ENCODE data around the gene GJB1.
"Not testable (repeated sequence)": the region's sequence is repeated elsewhere in the genome, so short reads cannot be mapped to it uniquely, and the experiment has no call there.

GJB1 gene

DNA sequence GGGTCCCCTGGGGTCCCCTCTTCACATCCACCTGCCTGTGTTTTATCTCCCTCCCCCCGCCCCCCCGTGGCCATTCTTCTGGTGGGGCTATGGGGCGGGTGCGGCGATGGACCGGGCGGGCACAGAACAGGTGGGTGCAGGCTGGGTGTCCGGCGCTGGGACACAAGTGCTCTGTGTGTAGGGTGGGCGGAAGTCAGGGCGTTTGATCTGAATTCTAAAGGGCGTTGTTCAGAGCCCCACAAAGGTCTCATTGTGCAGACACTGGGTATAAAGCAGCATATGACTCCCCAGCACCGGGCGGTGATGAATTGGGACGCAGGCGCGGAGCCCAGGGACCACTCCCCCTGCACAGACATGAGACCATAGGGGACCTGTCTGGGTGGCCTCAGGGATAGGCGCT, at the start of gene GJB1:
Gene GJB1, plus strand, starts transcription at position 296 of the 400 bp plus-strand sequence. CDS start 484 bp downstream, outside the sequence.
- no peak for DNase-seq (ENCODE audit: low read depth)

DNA sequence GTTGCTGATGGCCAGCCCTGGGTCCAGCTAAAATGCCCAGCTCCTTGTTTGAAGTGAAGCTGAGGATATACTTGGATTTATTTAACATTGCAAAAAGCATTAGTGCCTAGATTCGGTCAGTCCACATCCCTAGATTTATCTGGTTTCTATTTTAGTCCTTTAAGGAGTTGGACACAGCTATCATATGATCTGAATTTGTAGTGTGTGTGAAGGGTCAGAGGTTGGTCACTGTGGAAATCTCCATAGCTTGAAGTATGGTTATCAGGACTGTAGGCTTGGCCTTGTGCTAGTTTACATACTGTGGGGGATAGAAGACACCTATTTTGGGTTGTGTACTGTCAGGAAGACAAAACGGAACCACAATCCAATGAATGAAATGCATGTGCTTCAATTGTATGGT, 49.6 kb upstream of the GJB1 start:
- DNase-seq (ENCODE audit: low read depth): no peak

DNA sequence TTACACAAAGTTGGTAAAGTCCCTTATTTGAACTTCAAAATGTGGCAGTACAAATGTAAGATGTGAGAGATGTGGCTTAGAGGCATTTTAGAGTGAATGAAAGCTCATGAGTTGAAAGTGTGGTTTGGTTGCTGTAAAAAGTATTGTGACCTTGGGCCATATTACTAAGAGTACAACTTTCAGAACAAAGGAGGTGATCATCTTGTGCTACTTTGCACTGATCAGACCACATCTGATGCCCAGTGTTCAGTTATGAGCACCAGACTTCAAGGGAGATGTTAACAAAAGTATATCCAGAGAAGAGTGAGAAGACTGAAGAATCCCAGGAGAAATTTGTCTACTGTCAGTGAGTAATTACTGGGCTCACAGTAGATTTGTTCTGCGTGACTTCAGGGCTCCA, 48.2 kb upstream of the GJB1 start:
- no peak for DNase-seq (ENCODE audit: low read depth)

DNA sequence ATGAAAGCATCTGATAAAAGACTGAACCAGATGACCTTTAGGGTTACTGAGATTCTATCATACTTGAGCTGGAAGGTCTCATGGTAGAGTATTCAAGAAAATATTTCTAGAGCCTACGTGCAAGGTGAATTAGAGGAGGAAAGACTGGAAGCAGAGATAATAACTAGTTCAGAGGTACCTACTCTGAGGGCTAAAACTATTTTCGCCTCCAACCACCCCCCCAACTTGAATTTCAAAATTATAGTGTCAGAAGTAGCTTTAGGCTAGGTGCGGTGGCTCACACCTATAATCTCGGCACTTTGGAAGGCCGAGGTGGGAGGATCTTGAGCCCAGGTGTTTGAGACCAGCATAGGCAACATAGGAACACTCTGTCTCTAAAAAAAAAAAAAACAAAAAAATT, 47.5 kb upstream of the GJB1 start:
- no peak for DNase-seq (ENCODE audit: low read depth)

DNA sequence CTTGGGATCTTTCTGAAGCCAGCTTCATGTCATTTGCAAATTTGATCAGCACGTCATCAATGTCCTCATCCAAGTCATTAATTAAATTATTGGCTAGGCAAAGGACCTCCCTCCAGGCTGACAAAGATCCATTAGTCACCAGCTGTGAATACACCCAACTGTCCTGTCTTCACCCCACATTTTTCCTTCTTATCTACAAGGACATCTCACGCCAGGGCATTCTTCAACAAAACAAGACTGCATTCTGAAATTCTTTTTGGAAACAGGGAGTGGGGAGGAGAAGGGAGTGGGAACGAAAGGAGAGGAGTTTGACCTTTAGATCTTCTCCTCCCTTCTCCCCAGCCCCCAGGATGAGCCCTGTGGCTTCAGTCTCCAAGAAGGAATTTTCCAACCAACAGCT, 45.7 kb upstream of the GJB1 start:
- no peak for DNase-seq (ENCODE audit: low read depth)

DNA sequence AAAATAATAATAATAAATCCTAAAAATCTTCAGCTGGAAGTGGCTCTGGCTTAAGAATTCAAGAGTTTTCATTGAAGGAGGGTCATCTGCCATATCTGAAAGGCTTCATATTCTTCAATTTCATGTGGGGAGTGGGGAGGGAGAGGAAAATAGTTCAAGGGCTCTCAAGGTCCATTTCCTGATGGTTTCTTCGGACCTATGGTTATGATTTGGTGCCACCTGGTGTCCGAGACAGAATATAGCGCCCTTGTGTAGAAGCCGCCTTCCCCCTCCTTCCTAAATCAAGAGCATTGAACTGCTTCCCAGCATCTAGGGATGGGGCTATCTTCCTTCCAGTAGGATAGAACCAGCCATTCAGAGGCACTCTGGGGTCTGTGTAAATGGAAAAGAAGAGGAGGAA, 44.1 kb upstream of the GJB1 start:
- no peak for DNase-seq (ENCODE audit: low read depth)

DNA sequence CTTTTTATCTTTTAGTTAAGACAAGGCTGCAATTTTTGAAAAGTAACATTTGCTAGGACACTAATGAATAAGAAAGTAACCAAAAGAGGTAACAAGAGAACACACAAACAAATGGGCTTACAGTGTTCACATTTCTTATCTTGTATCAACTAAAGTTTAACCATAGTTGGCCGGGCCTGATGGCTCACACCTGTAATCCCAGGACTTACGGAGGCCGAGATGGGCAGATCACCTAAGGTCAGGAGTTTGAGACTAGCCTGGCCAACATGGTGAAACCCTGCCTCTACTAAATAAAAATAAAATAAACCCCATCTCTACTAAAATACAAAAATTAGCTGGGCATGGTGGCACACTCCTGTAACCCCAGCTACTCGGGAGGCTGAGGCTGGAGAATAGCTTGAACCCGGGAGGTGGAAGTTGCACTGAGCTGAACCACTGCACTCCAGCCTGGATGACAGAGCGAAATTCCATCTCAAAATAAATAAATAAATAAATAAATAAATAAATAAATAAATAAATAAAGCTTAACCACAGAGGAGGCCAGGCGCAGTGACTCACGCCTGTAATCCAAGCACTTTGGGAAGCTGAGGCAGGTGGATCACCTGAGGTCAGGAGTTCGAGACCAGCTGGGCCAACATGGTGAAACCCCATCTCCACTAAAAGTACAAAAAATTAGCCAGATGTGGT, 42.3 kb upstream of the GJB1 start:
- DNase-seq (ENCODE audit: low read depth): not testable (repeated sequence)

DNA sequence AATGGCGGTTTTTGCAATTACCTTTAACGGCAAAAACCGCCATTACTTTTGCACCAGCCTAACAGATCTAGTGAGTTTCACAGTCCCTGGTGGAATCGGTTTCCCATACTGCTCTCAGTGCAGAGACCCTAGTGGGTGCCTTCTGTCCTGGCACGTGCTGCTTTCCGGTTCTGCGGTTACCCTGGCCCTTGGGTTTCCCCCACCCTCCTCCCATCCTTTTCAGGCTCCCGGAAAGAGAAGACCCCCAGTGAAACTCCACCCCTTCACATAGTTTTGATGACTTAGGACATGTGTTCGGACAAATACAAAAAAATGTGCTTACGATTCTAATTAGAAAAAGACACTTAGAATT, 41.5 kb upstream of the GJB1 start:
- DNase-seq (ENCODE audit: low read depth): peak; percentile 42

DNA sequence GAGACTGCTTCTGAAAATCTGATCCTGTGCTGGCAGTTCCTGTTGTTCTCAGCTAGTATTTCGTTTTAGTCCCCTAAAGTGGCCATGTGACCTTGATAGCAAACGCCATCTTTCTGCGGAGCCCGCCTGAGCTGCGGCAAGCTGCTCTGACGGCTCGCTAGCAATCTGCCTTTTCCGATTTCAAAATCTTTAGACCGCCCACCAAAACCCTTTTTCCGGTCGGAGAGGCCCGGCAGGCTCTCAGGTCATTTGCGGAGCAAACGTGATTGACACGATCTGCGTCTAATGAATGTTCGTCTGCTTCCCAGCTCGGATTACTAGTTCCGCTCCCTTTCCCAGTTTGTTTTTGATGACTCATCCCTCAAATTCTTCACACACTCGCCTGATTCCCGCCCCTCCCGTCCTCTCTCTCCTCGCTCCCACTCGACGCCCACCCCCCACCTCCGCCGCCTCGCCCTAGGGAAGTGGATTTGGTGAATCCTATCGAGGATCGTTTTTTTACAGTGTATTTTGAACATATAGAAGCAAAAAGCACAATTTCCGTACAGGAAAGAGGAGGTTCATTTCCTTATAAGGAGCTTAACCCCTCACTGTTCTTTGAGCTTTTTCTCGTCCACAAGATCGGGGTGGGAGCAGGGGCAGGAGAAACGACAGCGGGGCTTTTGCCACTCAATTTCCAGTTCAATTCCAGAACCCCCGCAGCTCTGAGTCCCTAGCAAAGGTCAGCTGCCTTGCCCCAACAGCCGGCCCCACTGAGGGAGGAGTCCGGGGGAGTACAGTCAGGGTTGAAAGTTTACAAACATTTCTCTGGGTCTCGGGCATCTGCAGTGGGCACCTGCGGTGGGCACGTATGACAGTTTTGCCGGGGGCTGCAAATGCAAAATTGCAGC, 40.9 kb upstream of the GJB1 start:
- peak; percentile 65 for DNase-seq (ENCODE audit: low read depth)

DNA sequence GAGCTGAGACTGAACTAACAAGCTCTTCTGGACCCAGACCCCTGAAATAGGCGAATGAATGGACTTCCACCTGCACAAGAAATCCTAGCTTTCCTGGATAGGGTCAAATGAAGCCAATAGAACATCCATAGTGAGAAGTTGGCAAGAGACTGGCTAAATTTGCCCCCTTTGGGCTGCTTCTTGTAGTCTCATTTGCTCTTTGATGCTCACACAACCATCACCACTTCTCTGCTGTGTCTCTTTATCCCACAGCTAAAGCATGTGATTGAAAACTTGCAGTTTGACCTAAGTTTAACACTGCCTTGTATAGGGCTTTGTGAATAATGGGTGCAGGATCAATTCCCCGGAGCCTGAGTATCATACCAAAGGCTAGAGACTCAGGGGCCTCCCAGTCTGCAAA, 40.2 kb upstream of the GJB1 start:
- DNase-seq (ENCODE audit: low read depth): no peak

DNA sequence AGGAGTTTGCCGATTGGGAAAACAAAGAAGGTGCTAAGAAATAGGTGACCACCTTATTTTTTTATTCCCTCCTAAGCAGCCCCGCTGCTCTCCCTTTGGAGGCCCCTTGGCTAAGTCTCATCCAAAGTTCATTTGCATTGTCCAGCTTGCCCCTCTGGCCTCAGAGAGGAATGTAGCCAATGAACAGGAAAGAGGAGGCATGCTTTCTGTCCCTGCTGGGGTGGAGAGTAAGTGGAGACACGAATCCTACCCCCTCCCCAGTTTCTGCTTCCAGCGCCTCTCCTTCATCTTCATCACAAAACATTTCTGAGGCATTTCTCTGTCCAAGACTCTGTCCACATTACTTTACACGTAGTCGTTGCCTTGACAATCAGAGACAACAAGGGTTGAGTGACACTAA, 39.7 kb upstream of the GJB1 start:
- DNase-seq (ENCODE audit: low read depth): no peak

DNA sequence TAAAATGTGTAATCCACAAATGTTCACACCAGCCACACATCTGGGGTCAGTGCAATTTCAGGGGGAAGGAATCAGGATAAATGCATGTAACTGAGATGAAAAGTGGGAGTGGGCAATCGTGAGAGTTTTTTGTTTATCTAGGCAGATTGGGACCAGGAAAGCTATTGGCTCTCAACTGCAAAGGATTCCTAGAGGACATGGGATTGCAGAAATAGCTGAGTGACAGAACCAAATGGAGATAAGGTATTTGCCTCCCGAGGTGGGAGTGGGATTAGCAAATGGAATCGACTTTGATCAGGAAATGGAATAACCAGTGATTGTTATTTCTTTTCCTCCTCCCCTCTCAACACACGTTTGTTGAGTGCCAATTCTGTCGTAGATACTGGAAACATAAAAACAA, 38.9 kb upstream of the GJB1 start:
- no peak for DNase-seq (ENCODE audit: low read depth)

DNA sequence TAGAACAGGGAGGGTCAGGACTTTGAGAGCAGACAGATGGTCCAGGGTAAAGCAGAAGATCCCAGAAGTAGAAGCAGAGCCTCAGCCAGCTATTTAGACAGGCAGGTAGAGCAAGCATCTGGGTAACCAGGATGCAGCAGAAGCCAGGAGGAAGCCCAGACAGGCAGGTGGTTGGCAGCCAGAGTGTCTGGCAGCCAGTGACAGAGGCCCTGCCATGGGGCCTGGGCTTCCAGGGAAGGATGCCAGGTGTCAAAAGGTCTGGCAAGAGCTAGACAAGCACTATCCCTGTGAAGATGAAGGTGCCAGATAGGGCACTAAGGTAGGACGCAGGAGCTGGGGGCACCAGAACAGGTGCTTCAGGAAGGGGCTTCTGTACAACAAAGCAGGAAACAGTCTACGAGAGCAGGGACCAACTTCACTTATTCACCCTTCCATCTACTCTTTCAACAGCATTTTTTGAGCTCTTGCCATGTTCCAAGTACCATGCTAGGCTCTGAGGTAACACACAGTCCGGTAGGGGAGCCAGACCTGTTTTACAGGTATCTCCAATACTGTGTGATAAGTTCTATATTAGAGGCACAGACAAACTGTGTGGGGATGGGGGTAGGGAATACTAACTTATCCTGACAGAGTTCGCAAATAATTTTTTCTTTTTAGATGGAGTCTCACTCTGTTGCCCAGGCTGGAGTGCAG, 38.1 kb upstream of the GJB1 start:
- no peak for DNase-seq (ENCODE audit: low read depth)

DNA sequence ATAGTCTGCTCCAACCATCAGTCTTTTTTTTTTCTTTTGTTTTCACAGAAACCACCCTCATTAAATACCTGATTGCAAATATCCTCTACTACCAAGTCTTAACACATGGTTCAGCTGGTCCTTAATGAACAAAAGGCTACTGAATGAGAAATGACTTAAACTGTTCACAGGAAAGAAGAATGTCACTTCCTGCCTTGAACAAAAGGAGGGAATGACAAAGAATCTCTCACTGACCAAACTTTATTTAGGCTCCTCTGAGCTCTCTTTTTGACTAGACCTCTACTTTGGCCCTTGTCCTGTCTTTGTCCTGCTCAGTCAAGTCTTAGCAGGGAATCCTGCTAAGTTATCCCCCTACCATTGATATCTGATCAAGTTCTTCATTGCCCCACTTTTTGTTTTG, 31.8 kb upstream of the GJB1 start:
- DNase-seq (ENCODE audit: low read depth): no peak

DNA sequence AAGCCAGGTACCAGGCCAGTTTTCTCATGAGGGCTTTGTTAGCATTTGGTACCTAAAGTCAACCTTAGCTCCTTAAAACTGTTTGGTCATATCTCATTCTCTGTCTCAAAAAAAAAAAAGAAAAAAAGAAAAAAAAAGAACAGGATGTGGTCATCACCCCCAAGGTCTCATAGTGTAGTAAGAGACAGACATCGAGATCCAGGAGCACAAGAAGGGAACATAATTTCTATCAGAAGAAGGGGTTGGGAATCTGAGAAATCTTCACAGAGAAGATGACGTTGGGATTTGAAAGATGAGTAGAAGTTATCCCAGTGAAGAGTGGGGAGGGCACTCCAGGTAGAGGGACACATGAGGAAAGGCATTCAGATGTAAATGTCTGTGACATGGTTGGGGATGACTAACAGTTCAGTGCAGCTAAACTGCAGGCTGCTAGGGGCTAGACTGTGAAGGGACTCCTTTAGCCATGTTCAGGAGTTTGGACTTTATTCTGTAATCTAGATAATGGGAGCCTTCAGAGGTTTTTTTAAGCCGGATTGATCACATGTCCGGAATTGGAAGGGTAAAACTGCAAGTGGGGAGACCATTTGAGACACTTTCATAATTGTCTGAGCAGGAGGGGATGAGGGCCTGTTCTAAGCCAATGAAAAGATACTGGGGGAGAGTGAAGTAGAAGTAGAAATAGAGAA, 26.9 kb upstream of the GJB1 start:
- DNase-seq (ENCODE audit: low read depth): no peak

DNA sequence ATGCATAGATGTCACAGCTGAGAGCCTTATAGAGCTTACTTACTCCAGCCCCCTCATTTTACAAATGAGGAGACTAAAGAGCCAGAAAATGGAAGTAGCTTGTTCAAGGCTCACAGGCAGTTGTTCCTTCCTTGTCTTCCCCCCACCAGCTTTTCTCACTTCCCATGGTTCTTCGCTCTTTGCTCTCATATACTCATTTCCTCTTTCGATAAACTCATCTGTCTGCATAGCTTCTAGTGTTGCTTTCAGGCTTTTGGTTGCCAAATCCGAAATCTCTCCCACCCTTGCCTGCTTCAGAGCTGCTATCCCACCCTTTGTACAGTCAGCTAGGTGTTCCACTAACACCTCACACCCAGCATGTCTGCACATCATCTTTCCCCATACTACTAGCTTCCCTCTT, 25.0 kb upstream of the GJB1 start:
- DNase-seq (ENCODE audit: low read depth): no peak

DNA sequence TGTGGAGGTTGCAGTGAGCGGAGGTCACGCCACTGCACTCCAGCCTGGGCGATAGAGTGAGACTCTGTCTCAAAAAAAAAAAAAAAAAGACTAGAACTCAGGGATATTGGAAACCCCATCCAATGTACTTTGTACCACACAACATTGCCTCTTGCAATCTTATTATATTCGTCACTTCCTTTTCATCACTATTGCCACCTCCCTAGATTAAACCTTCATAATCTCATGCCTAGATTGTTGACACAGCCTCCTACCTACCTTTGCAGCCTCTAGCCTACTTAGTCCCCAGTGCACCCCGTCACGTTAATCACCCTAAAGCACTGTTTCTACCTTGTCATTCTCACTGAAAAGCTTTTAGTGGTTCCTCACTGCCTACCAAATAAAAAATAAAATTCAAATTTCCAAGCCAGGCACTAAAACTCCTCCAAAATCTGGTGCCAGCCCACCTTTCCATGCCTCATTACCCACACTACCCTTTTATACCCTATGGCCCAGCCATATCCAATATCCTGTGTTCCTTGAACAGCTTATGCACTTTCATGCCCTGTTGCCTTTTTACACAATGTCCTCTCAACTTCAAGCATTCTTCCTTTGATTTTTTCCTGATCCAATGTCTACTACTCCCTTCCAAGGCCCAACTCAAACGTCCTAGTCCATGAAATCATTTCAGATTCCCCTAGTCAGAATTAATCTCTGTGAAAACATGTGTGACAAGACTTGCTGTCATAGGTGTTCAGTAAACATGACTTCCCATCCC, 23.6 kb upstream of the GJB1 start:
- DNase-seq (ENCODE audit: low read depth): no peak

DNA sequence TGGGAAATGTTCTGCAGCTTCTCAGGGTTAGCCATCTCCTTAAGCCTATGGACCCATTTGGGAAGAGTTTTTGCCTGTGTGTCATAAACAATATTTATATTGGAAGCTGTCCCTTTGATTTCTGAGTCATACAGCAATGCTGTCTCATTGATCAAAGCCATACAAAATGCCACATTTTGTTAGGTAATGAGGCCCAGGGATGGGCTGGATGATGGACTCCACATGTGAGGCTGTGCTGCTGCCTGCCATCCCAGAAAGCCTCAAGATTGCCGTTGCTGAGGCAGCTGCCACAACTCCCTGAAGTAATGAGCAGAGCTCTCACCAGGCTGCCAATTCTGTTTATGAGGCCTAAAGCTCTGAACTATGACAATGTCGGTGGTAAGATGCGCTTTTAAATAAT, 12.2 kb upstream of the GJB1 start:
- DNase-seq (ENCODE audit: low read depth): no peak

DNA sequence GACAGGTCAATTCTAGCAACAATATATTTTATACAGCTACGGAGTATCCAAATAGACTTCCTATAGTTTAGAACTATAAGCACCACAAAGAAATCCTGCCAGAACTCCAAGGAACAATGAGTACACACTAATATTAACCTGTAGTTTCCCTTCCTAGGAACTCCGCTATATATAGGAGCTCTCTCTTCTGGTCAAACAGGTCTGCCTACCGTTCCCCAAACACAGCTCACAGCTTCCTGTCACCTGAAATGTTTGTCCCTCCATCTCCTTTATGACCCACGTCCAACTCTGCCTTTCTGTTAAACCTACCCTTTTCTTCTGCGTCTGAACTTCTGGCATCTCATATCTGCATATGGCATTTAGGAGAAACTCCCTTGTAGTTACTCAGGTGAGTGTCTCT, 10.5 kb upstream of the GJB1 start:
- DNase-seq (ENCODE audit: low read depth): no peak

DNA sequence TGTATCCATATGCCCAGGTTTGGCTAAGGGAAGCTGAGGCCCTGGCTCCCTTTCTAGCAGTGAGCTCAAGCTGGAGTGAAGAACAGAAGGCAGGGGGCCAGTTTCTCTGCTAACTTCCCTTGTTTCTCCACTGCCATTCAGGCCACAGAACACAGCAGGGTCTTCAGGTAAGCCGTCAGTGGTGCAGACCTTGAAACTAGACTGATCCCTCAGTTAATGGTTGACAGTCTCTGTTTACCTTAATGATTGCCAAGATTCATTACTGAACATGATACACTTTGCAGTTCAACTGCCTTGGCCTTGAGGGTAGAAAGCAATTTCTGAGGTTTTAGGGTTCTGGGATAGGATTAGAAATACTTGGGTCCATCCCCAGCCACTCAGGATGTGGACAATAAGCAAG, 8.9 kb upstream of the GJB1 start:
- DNase-seq (ENCODE audit: low read depth): no peak

DNA sequence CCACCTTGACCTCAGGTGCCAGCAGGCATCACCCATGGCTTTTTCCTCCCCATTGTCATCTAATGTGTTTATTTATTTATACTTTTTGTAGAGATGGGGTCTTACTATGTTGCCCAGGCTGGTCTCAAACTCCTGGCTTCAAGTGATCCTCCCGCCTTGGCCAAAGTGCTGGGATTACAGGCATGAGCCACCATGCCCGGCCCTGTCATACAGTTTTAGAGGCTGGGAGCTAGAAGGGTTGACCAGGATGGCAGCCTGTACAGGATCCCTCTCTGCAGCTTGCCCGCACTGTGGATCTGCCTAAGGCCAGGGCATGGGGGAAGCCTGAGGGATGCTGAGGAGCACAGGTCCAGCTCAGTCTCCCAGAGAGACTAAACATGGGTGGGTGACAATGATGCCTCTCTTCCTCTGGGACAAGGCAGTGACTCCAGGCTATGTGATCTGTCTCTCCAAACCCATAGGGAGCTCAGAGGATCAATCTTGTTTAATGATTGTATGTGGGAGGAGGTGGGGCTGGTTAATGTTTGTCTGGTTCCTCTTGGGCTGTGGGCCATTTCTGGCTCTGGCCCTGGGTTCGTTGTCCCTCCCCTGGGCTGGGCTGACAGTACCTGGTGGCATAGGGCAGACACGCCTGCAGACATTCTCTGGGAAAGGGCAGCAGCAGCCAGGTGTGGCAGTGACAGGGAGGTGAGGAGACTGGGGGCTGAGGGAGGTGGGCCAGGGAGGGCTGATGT, 8.3 kb upstream of the GJB1 start:
- no peak for DNase-seq (ENCODE audit: low read depth)

Data from stimulated activated CD8-positive, alpha-beta memory T cell treated with anti-CD3 and anti-CD28 coated beads, Interleukin-4, amount 100 ng/mL, for 24 hours (primary cell).